OCI-LY7 (cell line): ENCODE results near the gene MYOT. TPM values are rescaled to one million over a fixed set of nuclear protein-coding genes. Genes with fewer than 3 reads are reported as not detected.

Experiments
- BruUV-seq: library from RNA; stranded (reverse); fragments of 400-500 nt; replicated peaks from 2 replicates; lab custom pipeline; 2021; lab: Mats Ljungman, UMichigan
- CTCF ChIA-PET: fragments of 300-600 bp; sonication (Branson Sonifier 250); formaldehyde crosslinking; loops from one replicate; lab custom pipeline; 2022; ENCODE audit warnings: antibody characterized with exemption; ENCODE audit not compliant: unreplicated experiment; lab: Charles Lee
- POLR2A ChIA-PET: fragments of 300-600 bp; sonication (Branson Sonifier 250); formaldehyde crosslinking; loops from one replicate; lab custom pipeline; 2022; ENCODE audit warnings: antibody characterized with exemption; lab: Charles Lee
- DNase-seq: peaks from one replicate; pipeline ENCODE4 v3.0.0-alpha.2; 2015; ENCODE audit warnings: low spot score
- H2AFZ ChIP-seq: fragments of 200-600 bp; sonication (generic), shearing (Covaris generic); 2 replicates; pipeline ENCODE4 v1.6.1; 2014; ENCODE audit warnings: mild to moderate bottlenecking, antibody characterized with exemption, low read length, moderate library complexity
- H3K27ac ChIP-seq: fragments of 200-600 bp; sonication (generic); 2 replicates; pipeline ENCODE4 v1.5.1; 2014; ENCODE audit warnings: mixed run types, low read depth, mild to moderate bottlenecking, moderate library complexity, low read length, inconsistent platforms; ENCODE audit not compliant: poor library complexity, severe bottlenecking
- H3K36me3 ChIP-seq: fragments of 200-600 bp; sonication (generic); 2 replicates; pipeline ENCODE4 v1.6.1; 2014; ENCODE audit warnings: mild to moderate bottlenecking, antibody characterized with exemption, low read length, moderate library complexity, mixed read lengths; ENCODE audit not compliant: insufficient read depth
- H3K4me1 ChIP-seq: fragments of 200-600 bp; sonication (generic); 2 replicates; pipeline ENCODE4 v1.5.1; 2014; ENCODE audit warnings: mild to moderate bottlenecking, low read length; ENCODE audit not compliant: insufficient read depth, poor library complexity, severe bottlenecking
- H3K4me2 ChIP-seq: fragments of 200-600 bp; sonication (generic); 2 replicates; pipeline ENCODE4 v1.6.1; 2014; ENCODE audit warnings: mild to moderate bottlenecking, low read length
- H3K4me3 ChIP-seq: fragments of 200-600 bp; sonication (generic); 2 replicates; pipeline ENCODE4 v1.5.1; 2014; ENCODE audit warnings: mild to moderate bottlenecking, low read depth, low read length; ENCODE audit not compliant: poor library complexity, severe bottlenecking
- H3K79me2 ChIP-seq: fragments of 200-600 bp; sonication (generic); 2 replicates; pipeline ENCODE4 v1.6.1; 2016; ENCODE audit warnings: low read depth, mild to moderate bottlenecking, low read length, moderate library complexity, mixed read lengths; ENCODE audit not compliant: insufficient read depth
- H3K9me2 ChIP-seq: fragments of 200-600 bp; sonication (generic); 2 replicates; pipeline ENCODE4 v1.6.1; 2016; ENCODE audit warnings: mild to moderate bottlenecking, low read length, mixed read lengths; ENCODE audit not compliant: insufficient read depth
- H3K9me3 ChIP-seq: fragments of 200-600 bp; sonication (generic); 2 replicates; pipeline ENCODE4 v1.6.1; 2014; ENCODE audit warnings: mild to moderate bottlenecking, mixed run types, low read length, mixed read lengths
- H4K20me1 ChIP-seq: fragments of 200-600 bp; sonication (generic); 2 replicates; pipeline ENCODE4 v1.6.1; 2014; ENCODE audit warnings: mild to moderate bottlenecking, antibody characterized with exemption, low read length, moderate library complexity, mixed read lengths; ENCODE audit not compliant: insufficient read depth
- EZH2phosphoT487 ChIP-seq: fragments of 200-600 bp; sonication (generic); IDR thresholded peaks from 2 replicates; pipeline ENCODE4 v1.6.1; 2018; ENCODE audit warnings: low read depth, borderline replicate concordance, mild to moderate bottlenecking, mixed run types, antibody characterized with exemption, low read length, moderate library complexity, mixed read lengths
- intact Hi-C: fragments of 100-400 bp; cut with micrococcal nuclease; formaldehyde crosslinking; loops from one replicate; pipeline ENCODE4 v1.10.0; 2022; ENCODE audit not compliant: unreplicated experiment
- total RNA-seq, 2 experiments: library from RNA; depleted of rRNA in 1 of 2; stranded (reverse); fragments of >200 nt in 1 of 2; shearing (Covaris generic) in 1 of 2; gene quantifications; 2 replicates each; pipeline ENCODE4 v1.2.3, GENCODE V29; 2014 to 2022
- TF ChIP-seq, protein P1 (sequence below): fragments of 200-600 bp; sonication (generic); conservative IDR thresholded peaks from 2 replicates; pipeline ENCODE4 v1.5.1; 2014; ENCODE audit warnings: mild to moderate bottlenecking, antibody characterized with exemption, low read length, moderate library complexity, mixed read lengths

The MYOT gene
- total RNA-seq, 2 experiments from 2014 or later = not detected

DNA sequence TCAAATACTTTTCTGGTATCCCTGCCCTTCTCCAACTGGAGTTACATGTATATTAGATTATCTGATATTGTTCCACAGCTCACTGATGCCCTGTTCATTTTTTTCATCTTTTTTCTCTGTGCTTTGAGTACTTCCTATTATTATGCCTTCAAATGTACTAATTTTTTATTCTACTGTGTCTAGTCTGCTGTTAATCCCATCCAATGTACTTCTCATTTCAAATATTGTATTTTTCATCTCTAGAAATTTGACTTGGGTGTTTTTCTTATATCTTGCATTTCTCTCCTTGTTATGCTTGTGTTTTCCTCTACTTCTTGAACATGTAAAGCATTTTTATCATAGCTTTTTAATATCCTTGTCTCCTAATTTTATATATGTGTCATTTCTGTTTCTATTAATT is 41.6 kb upstream of the MYOT start:
- Histone ChIP-seq H4K20me1 (no peaks in the 10 kb centered on the region), H3K9me2 (no peaks in the 10 kb centered on the region), H3K4me3 (no peak overlapping the region), H3K36me3 (no peaks in the 10 kb centered on the region), H3K4me1 (no peaks in the 10 kb centered on the region), H3K9me3 (no peaks in the 10 kb centered on the region), H2AFZ (no peak overlapping the region), H3K27ac (no peak overlapping the region), H3K4me2 (no peak overlapping the region), H3K79me2 (no peaks in the 10 kb centered on the region)
- POLR2A ChIA-PET = interaction anchor here (0.6 kb wide), 1 partner anchor 87 kb away, joined by 3 read pairs; no protein-coding TSS in a partner anchor
- CTCF ChIA-PET = no interaction called here
- DNase-seq = no peak
- intact Hi-C loops = no loop called here
- TF ChIP-seq, protein P1, sequence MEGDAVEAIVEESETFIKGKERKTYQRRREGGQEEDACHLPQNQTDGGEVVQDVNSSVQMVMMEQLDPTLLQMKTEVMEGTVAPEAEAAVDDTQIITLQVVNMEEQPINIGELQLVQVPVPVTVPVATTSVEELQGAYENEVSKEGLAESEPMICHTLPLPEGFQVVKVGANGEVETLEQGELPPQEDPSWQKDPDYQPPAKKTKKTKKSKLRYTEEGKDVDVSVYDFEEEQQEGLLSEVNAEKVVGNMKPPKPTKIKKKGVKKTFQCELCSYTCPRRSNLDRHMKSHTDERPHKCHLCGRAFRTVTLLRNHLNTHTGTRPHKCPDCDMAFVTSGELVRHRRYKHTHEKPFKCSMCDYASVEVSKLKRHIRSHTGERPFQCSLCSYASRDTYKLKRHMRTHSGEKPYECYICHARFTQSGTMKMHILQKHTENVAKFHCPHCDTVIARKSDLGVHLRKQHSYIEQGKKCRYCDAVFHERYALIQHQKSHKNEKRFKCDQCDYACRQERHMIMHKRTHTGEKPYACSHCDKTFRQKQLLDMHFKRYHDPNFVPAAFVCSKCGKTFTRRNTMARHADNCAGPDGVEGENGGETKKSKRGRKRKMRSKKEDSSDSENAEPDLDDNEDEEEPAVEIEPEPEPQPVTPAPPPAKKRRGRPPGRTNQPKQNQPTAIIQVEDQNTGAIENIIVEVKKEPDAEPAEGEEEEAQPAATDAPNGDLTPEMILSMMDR = no peak
- no peak for TF ChIP-seq EZH2phosphoT487
- no TSS peak for BruUV-seq

DNA sequence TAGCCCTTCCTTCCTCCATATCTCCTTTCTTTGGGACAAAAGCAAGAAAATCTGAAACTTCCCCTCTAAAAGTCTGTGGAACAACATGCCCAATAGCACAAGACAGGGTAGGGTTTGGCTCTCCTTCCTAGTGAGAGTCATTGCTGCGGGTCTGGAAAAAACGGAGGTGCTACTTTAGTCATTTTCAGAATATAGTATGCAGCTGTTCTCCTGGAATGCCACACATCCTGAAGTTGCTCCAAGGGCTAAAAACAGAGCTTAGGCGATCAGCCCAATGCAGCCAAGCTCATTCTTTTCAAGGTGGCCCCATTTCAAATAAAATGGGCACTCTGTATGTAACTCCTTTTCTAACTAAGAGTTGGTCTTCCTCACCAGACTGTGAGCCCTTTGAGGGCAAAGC is 39.5 kb upstream of the MYOT start:
- Histone ChIP-seq H3K9me2 (no peaks in the 10 kb centered on the region), H3K4me3 (no peak overlapping the region), H3K4me2 (no peak overlapping the region), H3K27ac (no peak overlapping the region), H3K36me3 (no peaks in the 10 kb centered on the region), H3K79me2 (no peaks in the 10 kb centered on the region), H2AFZ (no peak overlapping the region), H3K4me1 (no peaks in the 10 kb centered on the region), H3K9me3 (no peaks in the 10 kb centered on the region), H4K20me1 (no peaks in the 10 kb centered on the region)
- DNase-seq = no peak
- TF ChIP-seq EZH2phosphoT487 = no peak
- TF ChIP-seq, protein P1 = no peak
- intact Hi-C loops = no loop called here
- no TSS peak for BruUV-seq
- CTCF ChIA-PET = no interaction called here
- POLR2A ChIA-PET = interaction anchor here (0.7 to 1.3 kb wide), 3 partner anchors 13 to 211 kb away, joined by 3 read pairs; no protein-coding TSS in a partner anchor

DNA sequence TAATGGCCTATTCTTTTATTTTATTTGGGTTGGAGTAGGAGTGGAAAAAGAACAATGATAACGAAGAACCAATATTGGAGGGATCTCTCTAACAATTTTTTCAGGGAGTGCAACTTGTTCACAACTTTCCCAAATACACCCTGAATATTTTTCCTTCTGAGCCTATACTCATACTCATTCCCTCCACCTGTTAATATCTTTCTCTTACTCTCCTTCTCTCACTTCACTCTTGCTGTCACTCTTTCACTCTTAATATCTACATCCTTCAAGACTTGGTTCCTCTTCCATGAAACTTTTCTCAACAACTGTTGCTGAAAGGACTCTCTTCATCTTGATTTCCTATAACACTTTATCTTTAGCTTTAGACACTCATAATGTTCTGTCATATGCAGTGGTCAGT is 39.0 kb upstream of the MYOT start:
- no peak overlapping the region for H2AFZ ChIP-seq
- no peaks in the 10 kb centered on the region for H3K9me2 ChIP-seq
- no peaks in the 10 kb centered on the region for H3K36me3 ChIP-seq
- CTCF ChIA-PET = no interaction called here
- no peaks in the 10 kb centered on the region for H3K4me1 ChIP-seq
- no peak overlapping the region for H3K27ac ChIP-seq
- no peaks in the 10 kb centered on the region for H3K9me3 ChIP-seq
- intact Hi-C loops = no loop called here
- H3K4me3 ChIP-seq = no peak overlapping the region
- no peak for DNase-seq
- BruUV-seq = no TSS peak
- no peaks in the 10 kb centered on the region for H4K20me1 ChIP-seq
- no peaks in the 10 kb centered on the region for H3K79me2 ChIP-seq
- H3K4me2 ChIP-seq = no peak overlapping the region
- no peak for TF ChIP-seq EZH2phosphoT487
- TF ChIP-seq, protein P1 = no peak
- POLR2A ChIA-PET = interaction anchor here (1.3 kb wide), 1 partner anchor 13 kb away, joined by 3 read pairs; no protein-coding TSS in a partner anchor
